Keratinocyte (primary cell): Measurements from ENCODE around the gene SLC13A1.

Experiments used
- CTCF ChIP-seq, 3 experiments: IDR thresholded peaks in 1 of 3; conservative IDR thresholded peaks in 1 of 3; optimal IDR thresholded peaks in 1 of 3; 2 replicates in 2 of 3; 3 replicates in 1 of 3; pipeline versions ENCODE3 to v1.5.1; 2011; ENCODE audit warnings: low read length in 3 of 3, mild to moderate bottlenecking in 3 of 3, moderate library complexity in 2 of 3, control low read depth in 1 of 3, inconsistent platforms in 1 of 3; ENCODE audit not compliant: insufficient read depth in 2 of 3; ENCODE audit errors: extremely low read depth in 1 of 3
- EZH2 ChIP-seq: IDR thresholded peaks from one replicate; pipeline ENCODE4 v1.6.1; 2012; ENCODE audit warnings: inconsistent platforms, mild to moderate bottlenecking, low read length, moderate library complexity

GRCh38 chr7:123131556-123131955 is 68.2 kb downstream of the SLC13A1 start:
- TF ChIP-seq EZH2 (no peak), CTCF (optimal IDR thresholded peaks at IDR 0.05 in 1 of 3, IDR thresholded peaks at IDR 0.05 in 1 of 3, conservative IDR thresholded peaks at IDR 0.05 in 1 of 3; ENCODE audit: extremely low read depth in 1 of 3, insufficient read depth in 2 of 3, low read length in 3 of 3) (no peak)
